ENCODE data around the gene FASTKD1. TPM values are rescaled to one million over a fixed set of nuclear protein-coding genes. Genes with fewer than 3 reads are reported as not detected.

The FASTKD1 gene
- total and polyA plus RNA-seq, 2 donors (not counting 3 experiments of a cell fraction or from before 2014, with no cell fraction given): 8.9 to 32.2 TPM

DNA sequence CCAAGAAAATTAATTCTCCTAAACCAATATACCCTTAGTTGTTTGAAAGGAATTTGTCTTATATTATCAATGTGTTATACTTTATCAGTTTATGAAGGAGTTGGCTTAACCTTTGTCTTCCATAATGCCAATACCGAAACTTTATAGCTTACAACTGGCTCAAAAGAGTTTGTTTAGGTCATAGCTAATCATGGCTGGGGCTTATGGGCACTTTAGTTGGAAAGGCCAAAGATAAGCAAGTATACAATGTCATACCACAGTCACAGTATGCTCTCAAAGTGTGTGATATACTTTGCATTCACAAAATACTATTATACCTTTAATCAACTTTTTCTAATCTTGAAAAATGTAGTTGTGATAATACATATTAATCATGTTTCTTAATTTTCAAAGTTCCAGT is 61.8 kb downstream of the FASTKD1 start:
- Histone ChIP-seq H3K79me2 (ENCODE audit: control insufficient read depth, insufficient read depth, low read length) (no peaks in the 10 kb centered on the region), H3K4me1 (ENCODE audit: control insufficient read depth, extremely low read depth, insufficient read depth, low read length) (peaks cover 13% of the 10 kb centered on the region), H3K9ac (replicated peaks; ENCODE audit: extremely low read depth, insufficient read depth, low read length) (no peak overlapping the region), H3K27me3 (ENCODE audit: control insufficient read depth in 2 of 2, insufficient read depth in 2 of 2, low read length in 2 of 2) (no peaks in the 10 kb centered on the region), H3K9me3 (replicated peaks; ENCODE audit: control insufficient read depth, insufficient read depth, low read length) (no peaks in the 10 kb centered on the region), H4K20me1 (replicated peaks; ENCODE audit: control insufficient read depth, extremely low read depth, insufficient read depth, low read length) (no peaks in the 10 kb centered on the region), H3K9me1 (replicated peaks; ENCODE audit: control insufficient read depth, extremely low read depth, insufficient read depth, low read length) (no peaks in the 10 kb centered on the region), H3K36me3 (ENCODE audit: control insufficient read depth in 2 of 2, extremely low read depth in 1 of 2, insufficient read depth in 2 of 2, low read length in 2 of 2) (no peaks in the 10 kb centered on the region), H3K27ac (ENCODE audit: insufficient read depth, low read depth, low read length) (no peak overlapping the region), H3K4me3 (replicated peaks in 1 of 3; ENCODE audit: insufficient read depth in 1 of 3, low read depth in 1 of 3, low read length in 3 of 3) (no peak overlapping the region), H2AFZ (ENCODE audit: low read depth, low read length) (no peak overlapping the region), H3K4me2 (ENCODE audit: insufficient read depth, low read length) (no peak overlapping the region)
- no TSS peak for BruUV-seq (replicated peaks)
- intact Hi-C loops (cut with micrococcal nuclease): no loop called here
- TF ChIP-seq MYC (IDR thresholded peaks at IDR 0.05; ENCODE audit: low read depth, low read length) (no peak), POLR2AphosphoS5 (IDR thresholded peaks at IDR 0.05; ENCODE audit: insufficient read depth, low read depth, low read length) (no peak), POLR2A (IDR thresholded peaks at IDR 0.05; ENCODE audit: low read depth, low read length) (no peak), FOS (IDR thresholded peaks at IDR 0.05; ENCODE audit: borderline replicate concordance, insufficient read depth, low read length) (no peak), EZH2 (IDR thresholded peaks at IDR 0.05; ENCODE audit: borderline replicate concordance, low read depth, low read length, severe bottlenecking) (no peak), JUN (IDR thresholded peaks at IDR 0.05; ENCODE audit: borderline replicate concordance, insufficient read depth, insufficient read length, low read depth) (no peak), GATA2 (IDR thresholded peaks at IDR 0.05; ENCODE audit: insufficient read depth, insufficient read length, low read depth, low read length) (no peak)
- TF ChIP-seq, protein P1, sequence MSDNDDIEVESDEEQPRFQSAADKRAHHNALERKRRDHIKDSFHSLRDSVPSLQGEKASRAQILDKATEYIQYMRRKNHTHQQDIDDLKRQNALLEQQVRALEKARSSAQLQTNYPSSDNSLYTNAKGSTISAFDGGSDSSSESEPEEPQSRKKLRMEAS (IDR thresholded peaks at IDR 0.05; ENCODE audit: insufficient read depth, insufficient read length): no peak
- TF ChIP-seq, protein P2, sequence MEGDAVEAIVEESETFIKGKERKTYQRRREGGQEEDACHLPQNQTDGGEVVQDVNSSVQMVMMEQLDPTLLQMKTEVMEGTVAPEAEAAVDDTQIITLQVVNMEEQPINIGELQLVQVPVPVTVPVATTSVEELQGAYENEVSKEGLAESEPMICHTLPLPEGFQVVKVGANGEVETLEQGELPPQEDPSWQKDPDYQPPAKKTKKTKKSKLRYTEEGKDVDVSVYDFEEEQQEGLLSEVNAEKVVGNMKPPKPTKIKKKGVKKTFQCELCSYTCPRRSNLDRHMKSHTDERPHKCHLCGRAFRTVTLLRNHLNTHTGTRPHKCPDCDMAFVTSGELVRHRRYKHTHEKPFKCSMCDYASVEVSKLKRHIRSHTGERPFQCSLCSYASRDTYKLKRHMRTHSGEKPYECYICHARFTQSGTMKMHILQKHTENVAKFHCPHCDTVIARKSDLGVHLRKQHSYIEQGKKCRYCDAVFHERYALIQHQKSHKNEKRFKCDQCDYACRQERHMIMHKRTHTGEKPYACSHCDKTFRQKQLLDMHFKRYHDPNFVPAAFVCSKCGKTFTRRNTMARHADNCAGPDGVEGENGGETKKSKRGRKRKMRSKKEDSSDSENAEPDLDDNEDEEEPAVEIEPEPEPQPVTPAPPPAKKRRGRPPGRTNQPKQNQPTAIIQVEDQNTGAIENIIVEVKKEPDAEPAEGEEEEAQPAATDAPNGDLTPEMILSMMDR (IDR thresholded peaks at IDR 0.05; ENCODE audit: extremely low read depth in 1 of 2, insufficient read depth in 1 of 2, low read depth in 1 of 2, low read length in 2 of 2): no peak
- CTCF ChIA-PET: no interaction called here
- FAIRE-seq (no peak), DNase-seq (ENCODE audit: low read depth, low spot score) (no peak)
- POLR2A ChIA-PET: no interaction called here
- dilution Hi-C loops (cut with MboI; ENCODE audit: extremely low pct_ligation_motif_present, low sequenced_read_pairs): no loop called here
